B cell (primary cell): ENCODE measurements around the gene ZNF326. TPM values are rescaled to one million over a fixed set of nuclear protein-coding genes. Genes with fewer than 3 reads are reported as not detected.

Source experiments
- ATAC-seq: fragments of 200-7000 bp; cut with Tn5 transposase; one replicate; pipeline ENCODE4 v1.10.0; 2021; ENCODE audit warnings: low read depth, mild to moderate bottlenecking, moderate number of reproducible peaks, moderate library complexity
- CTCF ChIA-PET: fragments of 350-600 bp; sonication (Branson Sonifier 250); formaldehyde crosslinking; loops from one replicate; lab custom pipeline; 2021; ENCODE audit warnings: antibody characterized with exemption, inconsistent platforms; lab: Charles Lee
- POLR2A ChIA-PET: fragments of 350-600 bp; sonication (Branson Sonifier 250); formaldehyde crosslinking; loops from one replicate; lab custom pipeline; 2021; ENCODE audit warnings: antibody characterized with exemption; lab: Charles Lee
- DNase-seq: peaks from one replicate; pipeline ENCODE4 v3.0.0; 2013
- H2AFZ ChIP-seq: 2 replicates; pipeline ENCODE4 v1.6.1; 2012; ENCODE audit warnings: mild to moderate bottlenecking, low read depth, low read length; ENCODE audit not compliant: insufficient read depth, poor library complexity, severe bottlenecking
- H3K27ac ChIP-seq, 2 donors: 1 replicate in 1 of 2; 2 replicates in 1 of 2; pipeline ENCODE4 v1.5.1; 2012 to 2013; ENCODE audit warnings: low read length in 2 of 2, mild to moderate bottlenecking in 2 of 2, moderate library complexity in 1 of 2
- H3K27me3 ChIP-seq, 4 experiments: fragments of 200-600 bp in 1 of 4; sonication (generic) in 1 of 4; replicated peaks in 1 of 4; 1 replicate in 2 of 4; 2 replicates in 2 of 4; pipeline versions ENCODE4 v1.6.1 to v1.7.0; 2013 to 2016; ENCODE audit warnings: low read length in 3 of 4, mild to moderate bottlenecking in 2 of 4, mixed read lengths in 1 of 4, moderate library complexity in 1 of 4; ENCODE audit not compliant: insufficient read depth in 4 of 4, control insufficient read depth in 3 of 4; ENCODE audit errors: control extremely low read depth in 1 of 4
- H3K36me3 ChIP-seq, 2 experiments: replicated peaks in 1 of 2; 1 replicate in 1 of 2; 2 replicates in 1 of 2; pipeline versions ENCODE4 v1.6.1 to v1.7.1; 2013; ENCODE audit warnings: low read length in 1 of 2; ENCODE audit not compliant: insufficient read depth in 2 of 2, control insufficient read depth in 1 of 2; ENCODE audit errors: control extremely low read depth in 1 of 2, extremely low read depth in 1 of 2
- H3K4me1 ChIP-seq, 2 donors: fragments of 200-600 bp in 1 of 2; sonication (generic) in 1 of 2; 1 replicate in 1 of 2; 2 replicates in 1 of 2; pipeline versions ENCODE4 v1.5.1 to v1.6.1; 2013 to 2017; ENCODE audit warnings: low read length in 2 of 2; ENCODE audit not compliant: control insufficient read depth in 2 of 2, insufficient read depth in 2 of 2
- H3K4me2 ChIP-seq: replicated peaks from 2 replicates; pipeline ENCODE3; 2012; ENCODE audit warnings: mild to moderate bottlenecking, low read depth, low read length; ENCODE audit not compliant: poor library complexity, severe bottlenecking
- H3K4me3 ChIP-seq, 5 experiments: fragments of 200-600 bp in 1 of 5; sonication (generic) in 1 of 5; 1 replicate in 3 of 5; 2 replicates in 2 of 5; pipeline versions ENCODE4 v1.5.1 to v1.7.0; 2011 to 2016; ENCODE audit warnings: low read length in 4 of 5, mild to moderate bottlenecking in 4 of 5, low read depth in 2 of 5, control low read depth in 1 of 5, moderate library complexity in 1 of 5; ENCODE audit not compliant: insufficient read depth in 1 of 5; ENCODE audit errors: control extremely low read depth in 1 of 5, extremely low read depth in 1 of 5
- H3K79me2 ChIP-seq: fragments of 200-600 bp; sonication (generic); one replicate; pipeline ENCODE4 v1.6.0; 2016; ENCODE audit warnings: low read length; ENCODE audit not compliant: control insufficient read depth, insufficient read depth
- H3K9ac ChIP-seq: fragments of 200-600 bp; sonication (generic); 2 replicates; pipeline ENCODE4 v1.6.1; 2017; ENCODE audit warnings: mild to moderate bottlenecking, low read length, moderate library complexity
- H3K9me3 ChIP-seq, 3 donors: one replicate each; pipeline versions ENCODE4 v1.6.1 to v1.7.1; 2013; ENCODE audit warnings: low read length in 2 of 3; ENCODE audit not compliant: control insufficient read depth in 2 of 3, insufficient read depth in 1 of 3; ENCODE audit errors: control extremely low read depth in 1 of 3
- H4K20me1 ChIP-seq: 2 replicates; pipeline ENCODE4 v1.6.0; 2012; ENCODE audit warnings: mild to moderate bottlenecking, low read length; ENCODE audit not compliant: insufficient read depth, control insufficient read depth, poor library complexity, severe bottlenecking
- H3K27ac Mint-ChIP-seq: one replicate; pipeline ENCODE4 v1.8.0; 2021; ENCODE audit warnings: mixed read lengths
- H3K27me3 Mint-ChIP-seq: one replicate; pipeline ENCODE4 v1.8.0; 2021; ENCODE audit warnings: mixed read lengths
- H3K4me1 Mint-ChIP-seq: one replicate; pipeline ENCODE4 v1.8.0; 2021; ENCODE audit warnings: mixed read lengths
- H3K4me3 Mint-ChIP-seq: one replicate; pipeline ENCODE4 v1.8.0; 2021; ENCODE audit warnings: mixed read lengths
- H3K9me3 Mint-ChIP-seq: one replicate; pipeline ENCODE4 v1.8.0; 2022; ENCODE audit warnings: mixed read lengths; ENCODE audit not compliant: insufficient read depth
- EZH2 ChIP-seq: IDR thresholded peaks from 2 replicates; pipeline ENCODE4 v1.6.1; 2012; ENCODE audit warnings: borderline replicate concordance, low read depth, mild to moderate bottlenecking, moderate library complexity, low read length; ENCODE audit not compliant: insufficient read depth, poor library complexity, severe bottlenecking
- WGBS: methylation state at CpG from one replicate; pipeline ENCODE4 v1.1.5; 2013; ENCODE audit warnings: missing lambda C conversion rate; ENCODE audit not compliant: insufficient coverage; 5-methylcytosine and 5-hydroxymethylcytosine counted together
- intact Hi-C: fragments of 100-400 bp; cut with micrococcal nuclease; formaldehyde crosslinking; loops from one replicate; pipeline ENCODE4 v1.10.0; 2022
- polyA plus RNA-seq: library from polyadenylated mRNA; depleted of rRNA; stranded (reverse); fragments of >200 nt; gene quantifications from 2 replicates; pipeline ENCODE4 v1.2.3, GENCODE V29; 2012
- total RNA-seq, 2 donors: library from RNA; stranded (reverse); fragments of 120-200 nt in 1 of 2; gene quantifications; 1 replicate in 1 of 2; 2 replicates in 1 of 2; pipeline versions ENCODE4 v1.2.3 to v1.2.4, GENCODE V29; 2013 to 2022
- TF ChIP-seq, protein P1 (sequence below): fragments of 200-600 bp; IDR thresholded peaks from one replicate; pipeline ENCODE4 v1.8.0; 2022; ENCODE audit warnings: antibody characterized with exemption, mild to moderate bottlenecking

ZNF326 gene
- total and polyA plus RNA-seq, 2 donors (not counting 1 experiment from before 2014, with no cell fraction given) = 6.1 to 34.1 TPM

DNA sequence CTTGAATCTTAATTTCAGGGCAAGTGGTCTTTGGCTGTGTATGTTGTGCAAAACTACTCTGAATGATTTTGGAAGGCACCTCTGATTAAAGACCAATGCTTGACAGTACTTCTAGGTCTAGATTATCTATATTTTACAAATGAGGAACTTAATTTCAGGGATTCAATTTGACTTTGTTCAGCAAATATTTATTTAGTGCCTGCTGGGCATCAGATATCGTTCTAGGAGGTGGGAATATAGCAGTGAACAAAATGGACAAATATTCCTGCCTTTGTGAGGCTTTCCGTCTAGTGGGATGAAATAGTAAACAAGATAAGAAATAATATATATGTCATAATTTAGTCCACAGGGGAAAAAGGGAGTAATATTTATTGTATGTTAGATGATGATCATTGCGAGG is 4.7 kb downstream of the ZNF326 start:
- POLR2A ChIA-PET = no interaction called here

DNA sequence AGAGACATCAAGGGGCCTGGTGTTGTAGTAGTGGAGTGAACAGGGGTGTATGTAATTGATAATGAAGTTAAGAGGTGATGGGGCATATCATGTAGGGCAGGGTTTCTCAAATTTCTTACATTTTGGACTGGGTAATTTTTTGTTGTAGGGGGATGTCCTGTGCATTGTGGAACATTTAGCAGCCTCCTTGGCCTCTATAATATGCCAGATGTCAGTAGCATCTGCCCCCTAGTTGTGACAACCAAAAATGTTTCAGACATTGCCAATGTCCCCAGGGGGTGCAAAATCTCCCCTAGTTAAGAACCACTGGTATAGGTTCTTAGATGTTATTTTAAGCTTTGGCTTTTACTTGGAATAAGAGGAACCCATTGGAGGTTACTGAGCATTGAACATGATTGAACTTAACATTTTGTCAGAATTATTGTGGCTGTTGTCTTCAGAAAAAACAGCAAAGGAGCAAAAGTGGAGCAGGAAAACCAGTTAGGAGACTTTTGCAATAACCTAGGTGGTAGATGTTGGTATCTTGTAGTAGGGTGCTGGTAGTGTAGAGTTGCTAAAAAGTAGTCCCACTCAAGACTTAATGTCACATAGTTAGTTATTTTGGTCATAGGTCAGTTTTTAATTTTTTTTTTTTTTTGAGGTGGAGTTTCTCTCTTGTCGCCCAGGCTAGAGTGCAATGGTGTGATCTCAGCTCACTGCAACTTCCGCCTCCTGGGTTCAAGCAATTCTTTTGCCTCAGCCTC is 6.2 kb downstream of the ZNF326 start:
- Histone ChIP-seq H4K20me1 (peaks cover 29% of the 10 kb centered on the region), H3K4me3 (no peak overlapping the region), H2AFZ (no peak overlapping the region), H3K27ac (no peak overlapping the region), H3K4me1 (peaks cover 6 to 8% of the 10 kb centered on the region in 2 donors), H3K9ac (no peak overlapping the region), H3K9me3 (no peaks in the 10 kb centered on the region), H3K27me3 (no peaks in the 10 kb centered on the region), H3K36me3 (peaks cover 8 to 13% of the 10 kb centered on the region in 2 experiments), H3K4me2 (no peak overlapping the region), H3K79me2 (peaks cover 63% of the 10 kb centered on the region)
- no peaks in the 10 kb centered on the region for H3K27me3 Mint-ChIP-seq
- CTCF ChIA-PET = interaction anchor here (0.9 to 1.4 kb wide), 2 partner anchors 11 to 14 kb away, joined by 3 to 5 read pairs; no protein-coding TSS in a partner anchor
- peak; percentile 19 for DNase-seq
- no peaks in the 10 kb centered on the region for H3K9me3 Mint-ChIP-seq
- WGBS = 100% methylated on average over 2 of the region's 2 CpGs
- intact Hi-C loops = no loop called here
- H3K4me1 Mint-ChIP-seq = peaks cover 37% of the 10 kb centered on the region
- peak; percentile 14 for ATAC-seq
- no peak overlapping the region for H3K4me3 Mint-ChIP-seq
- H3K27ac Mint-ChIP-seq = no peak overlapping the region
- POLR2A ChIA-PET = interaction anchor here (0.7 kb wide), 1 partner anchor 1110 kb away, joined by 4 read pairs; the partner anchor contains the start of gene GTF2B
- TF ChIP-seq, protein P1, sequence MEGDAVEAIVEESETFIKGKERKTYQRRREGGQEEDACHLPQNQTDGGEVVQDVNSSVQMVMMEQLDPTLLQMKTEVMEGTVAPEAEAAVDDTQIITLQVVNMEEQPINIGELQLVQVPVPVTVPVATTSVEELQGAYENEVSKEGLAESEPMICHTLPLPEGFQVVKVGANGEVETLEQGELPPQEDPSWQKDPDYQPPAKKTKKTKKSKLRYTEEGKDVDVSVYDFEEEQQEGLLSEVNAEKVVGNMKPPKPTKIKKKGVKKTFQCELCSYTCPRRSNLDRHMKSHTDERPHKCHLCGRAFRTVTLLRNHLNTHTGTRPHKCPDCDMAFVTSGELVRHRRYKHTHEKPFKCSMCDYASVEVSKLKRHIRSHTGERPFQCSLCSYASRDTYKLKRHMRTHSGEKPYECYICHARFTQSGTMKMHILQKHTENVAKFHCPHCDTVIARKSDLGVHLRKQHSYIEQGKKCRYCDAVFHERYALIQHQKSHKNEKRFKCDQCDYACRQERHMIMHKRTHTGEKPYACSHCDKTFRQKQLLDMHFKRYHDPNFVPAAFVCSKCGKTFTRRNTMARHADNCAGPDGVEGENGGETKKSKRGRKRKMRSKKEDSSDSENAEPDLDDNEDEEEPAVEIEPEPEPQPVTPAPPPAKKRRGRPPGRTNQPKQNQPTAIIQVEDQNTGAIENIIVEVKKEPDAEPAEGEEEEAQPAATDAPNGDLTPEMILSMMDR = peak; percentile 26
- TF ChIP-seq EZH2 = no peak

More for the DNA sequence above, 4.7 kb downstream of the ZNF326 start:
- CTCF ChIA-PET = no interaction called here
- peaks cover 22% of the 10 kb centered on the region for H4K20me1 ChIP-seq
- H3K4me2 ChIP-seq = no peak overlapping the region
- H3K79me2 ChIP-seq = peaks cover 74% of the 10 kb centered on the region
- WGBS = 100% methylated on average over 1 of the region's 3 CpGs
- H3K4me3 ChIP-seq = no peak overlapping the region
- no peak overlapping the region for H2AFZ ChIP-seq
- no peaks in the 10 kb centered on the region for H3K9me3 ChIP-seq
- Mint-ChIP-seq H3K27ac (no peak overlapping the region), H3K4me3 (no peak overlapping the region), H3K27me3 (no peaks in the 10 kb centered on the region), H3K9me3 (no peaks in the 10 kb centered on the region), H3K4me1 (peaks cover 46% of the 10 kb centered on the region)
- H3K36me3 ChIP-seq = peaks cover 2 to 8% of the 10 kb centered on the region in 2 experiments
- H3K9ac ChIP-seq = no peak overlapping the region
- DNase-seq (no peak), ATAC-seq (no peak)
- H3K27me3 ChIP-seq = no peaks in the 10 kb centered on the region
- no peak overlapping the region for H3K27ac ChIP-seq
- peaks cover 8 to 12% of the 10 kb centered on the region in 2 donors for H3K4me1 ChIP-seq
- intact Hi-C loops = loop anchor here (5.0 kb wide), 1 partner anchor 1107 kb away; the partner anchor contains the start of gene GTF2B
- TF ChIP-seq EZH2 = no peak
